Stimulated activated CD8-positive, alpha-beta memory T cell treated with anti-CD3 and anti-CD28 coated beads, Interleukin-12 subunit alpha, Interleukin-12 subunit beta, amount 100 ng/mL, for 24 hours (primary cell): Measurements from ENCODE around the gene DNAJB5.

Experiments
- DNase-seq: peaks from one replicate; pipeline ENCODE4 v3.0.0-alpha.2; 2020; ENCODE audit errors: extremely low read depth

Gene DNAJB5

DNA sequence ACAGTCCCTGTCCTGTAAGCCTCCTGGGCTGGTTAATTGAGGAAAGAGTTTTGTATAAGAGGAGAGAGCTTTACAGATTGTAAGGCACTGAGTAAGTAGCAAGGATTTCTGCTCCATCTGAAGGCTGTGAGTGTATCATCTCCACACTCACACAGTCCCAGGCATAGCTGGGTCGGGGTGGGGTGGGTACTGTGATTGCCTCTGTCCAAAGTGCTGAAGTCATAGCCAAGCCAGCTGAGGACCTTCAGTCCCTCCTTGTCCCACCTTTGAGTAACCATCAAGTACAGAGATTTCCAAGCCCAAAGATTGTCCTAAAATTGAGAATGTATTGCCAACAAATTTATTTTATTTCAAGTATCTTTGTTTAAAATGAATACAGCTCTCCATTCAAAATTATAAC, 5.5 kb upstream of the DNAJB5 start:
- no peak for DNase-seq

DNA sequence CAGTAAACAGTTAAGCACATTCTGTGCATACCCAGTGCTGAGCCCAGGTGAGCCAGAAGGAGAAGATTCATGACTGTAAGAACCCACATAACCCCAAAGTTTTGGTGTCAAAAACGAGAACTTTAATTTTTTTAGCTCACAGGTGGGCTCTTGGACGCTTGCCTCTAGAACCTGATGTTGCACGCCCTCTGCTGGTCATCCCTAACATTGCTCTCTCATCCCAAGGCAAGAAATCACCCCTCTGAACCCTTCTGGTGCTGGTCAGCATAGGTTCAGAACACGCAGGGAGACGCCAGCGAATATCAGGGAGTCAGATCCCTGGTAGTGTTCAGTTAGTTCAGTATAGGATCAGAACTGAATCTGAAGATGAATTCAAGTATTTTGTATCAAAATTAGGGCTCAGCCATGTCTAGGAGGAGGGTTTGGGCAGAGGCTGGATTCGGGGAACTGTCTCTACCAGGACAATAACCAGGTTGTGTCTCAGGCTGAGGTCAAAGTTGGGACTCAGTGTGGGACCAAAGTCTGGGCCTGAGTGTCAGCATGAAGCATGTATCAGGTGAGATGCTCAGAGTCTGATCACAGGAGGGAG, 4.1 kb upstream of the DNAJB5 start:
- no peak for DNase-seq

DNA sequence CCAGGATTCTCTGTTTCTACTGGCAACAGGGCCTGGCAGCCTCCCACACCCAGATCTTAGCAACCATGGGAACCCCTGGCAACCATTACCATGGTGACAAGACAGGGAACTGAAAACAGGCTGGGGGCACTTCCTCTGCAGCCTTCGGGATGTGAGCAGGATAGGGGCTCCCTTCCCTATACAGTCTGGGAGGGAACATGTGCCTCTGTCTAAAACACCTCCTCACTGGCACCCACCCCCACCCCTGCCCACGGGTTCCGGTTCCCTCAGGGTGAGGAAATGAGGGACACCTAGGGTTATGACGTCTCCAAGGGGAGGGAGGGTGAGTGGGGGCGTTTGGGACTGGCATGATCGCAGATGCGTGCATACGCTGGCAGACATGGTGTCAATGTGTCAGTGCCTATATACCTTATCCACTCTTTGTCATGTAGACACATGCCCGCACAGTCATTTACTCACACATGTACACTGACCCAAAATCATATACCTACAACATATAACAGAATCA, 3.0 kb upstream of the DNAJB5 start:
- DNase-seq = no peak

DNA sequence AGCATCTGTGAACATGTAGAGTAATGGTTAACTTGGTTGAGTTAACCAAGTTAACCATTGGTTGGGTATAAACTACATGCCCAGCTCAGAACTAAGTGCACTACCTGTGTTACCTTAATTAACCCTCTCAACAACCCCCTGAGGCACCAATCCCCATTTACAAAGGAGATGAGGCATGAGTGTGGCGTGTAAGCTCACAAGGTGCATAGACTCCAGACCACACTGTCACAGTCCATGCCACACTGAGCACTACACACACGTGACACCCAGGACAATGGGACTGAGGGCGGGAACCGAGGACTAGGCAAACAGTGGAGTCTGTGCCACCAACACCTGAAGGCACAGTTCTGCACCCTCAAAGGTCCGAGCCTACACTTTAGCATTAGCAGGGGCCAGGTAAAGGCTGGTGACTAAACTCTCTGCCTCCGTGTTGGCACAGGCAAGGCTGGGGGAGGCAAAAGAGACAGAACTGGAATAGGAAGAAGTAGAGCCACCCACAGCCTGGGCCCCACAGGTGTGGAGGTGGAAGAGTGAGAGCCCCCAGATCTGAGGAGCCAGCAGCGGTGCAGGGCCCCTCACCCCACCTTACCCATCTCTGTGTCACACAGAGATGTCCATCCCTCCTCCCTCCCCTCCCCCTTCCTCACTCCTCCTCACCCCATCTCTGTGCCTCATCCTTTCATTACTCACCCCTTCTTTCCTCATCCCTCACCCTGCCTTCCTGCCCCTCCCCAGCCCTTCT, 2.2 kb upstream of the DNAJB5 start:
- no peak for DNase-seq

DNA sequence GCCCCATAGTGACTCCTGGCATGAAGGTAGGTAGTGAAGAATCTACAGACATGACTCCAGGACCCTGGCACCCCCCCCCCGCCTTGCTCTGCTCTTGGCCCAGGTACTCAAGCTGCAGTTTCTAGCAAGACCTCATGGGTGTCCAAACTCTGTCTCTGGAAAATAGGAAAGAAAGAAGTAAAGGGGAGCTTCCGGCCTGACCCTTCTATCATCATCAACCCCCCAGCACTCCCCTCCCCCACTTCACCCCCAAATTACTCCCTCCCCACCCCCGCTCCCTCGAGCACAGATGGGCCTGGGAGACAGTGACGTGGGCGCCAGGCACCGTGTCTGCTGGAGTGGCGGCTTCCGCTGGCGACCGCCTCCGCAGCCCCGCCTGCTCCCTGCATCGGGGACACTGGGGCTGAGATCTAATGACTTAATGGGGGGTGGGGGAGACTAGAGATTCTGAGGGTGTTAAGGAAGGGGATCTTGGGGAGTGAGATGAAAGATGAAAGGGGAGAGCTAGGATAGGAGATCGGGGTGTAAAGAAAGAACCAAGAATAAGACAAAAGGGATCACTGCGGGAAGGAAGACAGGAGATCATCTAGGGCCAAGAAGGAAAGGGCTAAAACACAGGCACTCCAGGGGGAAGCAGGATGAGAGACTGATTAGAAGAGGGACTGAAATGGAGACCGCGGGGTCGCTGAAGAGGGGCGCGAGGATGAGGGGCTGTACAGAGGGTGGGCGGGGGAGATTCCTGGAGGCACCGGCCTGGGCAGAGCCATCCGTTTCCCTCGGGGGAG, 1.1 kb upstream of the DNAJB5 start:
- no peak for DNase-seq

DNA sequence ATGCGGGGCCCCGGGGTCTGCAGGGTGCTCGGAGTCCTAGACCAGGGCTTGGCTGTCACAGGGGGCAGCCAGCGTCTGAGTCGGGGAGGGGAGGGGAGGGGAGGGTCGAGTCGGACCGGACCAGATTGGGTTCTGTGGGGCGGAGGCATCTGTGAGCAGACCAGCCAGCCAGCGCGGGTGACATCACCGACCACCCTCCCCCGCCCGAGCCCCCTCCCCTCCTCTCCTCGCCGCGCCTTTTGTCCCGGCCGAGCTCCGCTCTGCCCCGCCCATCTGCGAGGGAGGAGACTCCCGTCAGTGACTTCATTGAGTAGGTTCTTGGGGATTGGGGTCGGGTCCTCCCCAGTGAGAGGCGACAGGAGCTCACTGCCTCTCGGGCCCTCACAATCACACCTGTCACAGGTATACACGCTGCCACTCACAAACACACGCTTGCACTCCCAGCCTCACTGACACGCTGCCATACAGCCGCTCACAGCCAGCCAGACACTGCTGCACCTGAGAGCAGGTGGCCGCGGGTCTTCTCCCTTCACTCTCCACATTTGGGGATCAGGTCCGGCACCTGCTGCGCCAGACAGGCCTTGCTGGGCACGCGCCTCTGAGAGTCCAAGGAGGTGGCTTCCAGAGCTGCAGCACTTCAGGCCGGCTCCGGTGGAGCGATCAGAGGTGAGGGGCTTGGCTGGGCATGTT, 546 bp downstream of the DNAJB5 start:
- no peak for DNase-seq

DNA sequence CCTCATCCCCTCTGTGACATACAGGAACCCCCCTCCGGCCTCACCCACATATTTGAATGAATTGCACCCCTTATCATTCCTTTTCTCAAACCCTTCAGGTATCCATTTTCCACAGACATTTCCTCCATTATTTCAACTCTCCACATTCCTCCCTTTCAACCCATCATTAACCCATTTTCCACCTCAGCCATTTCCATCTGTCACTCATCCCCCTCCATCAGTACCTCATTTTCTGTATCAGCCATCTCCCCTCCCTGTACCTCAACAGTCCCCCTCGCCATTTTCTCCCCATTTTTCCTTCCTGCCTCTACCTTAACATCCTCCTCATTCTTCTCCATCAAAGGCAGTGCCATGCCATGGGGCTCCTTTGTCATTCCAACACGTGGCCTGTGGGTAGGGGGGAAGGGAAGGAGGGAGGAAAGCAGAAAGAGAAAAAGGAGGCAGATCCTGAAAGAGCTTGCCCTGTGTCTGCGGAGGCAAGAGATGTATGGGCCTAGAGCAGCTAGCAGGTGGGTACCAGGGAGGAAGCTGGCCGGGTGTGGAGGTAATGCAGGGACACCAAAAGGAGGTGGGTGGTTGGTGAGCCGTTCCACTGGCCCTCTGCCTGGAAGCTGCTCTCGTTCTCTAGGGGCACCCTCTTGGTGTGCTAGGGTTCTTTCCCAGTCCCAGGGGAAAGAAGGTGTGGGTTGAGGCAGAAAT, 1.5 kb downstream of the DNAJB5 start:
- DNase-seq = no peak

DNA sequence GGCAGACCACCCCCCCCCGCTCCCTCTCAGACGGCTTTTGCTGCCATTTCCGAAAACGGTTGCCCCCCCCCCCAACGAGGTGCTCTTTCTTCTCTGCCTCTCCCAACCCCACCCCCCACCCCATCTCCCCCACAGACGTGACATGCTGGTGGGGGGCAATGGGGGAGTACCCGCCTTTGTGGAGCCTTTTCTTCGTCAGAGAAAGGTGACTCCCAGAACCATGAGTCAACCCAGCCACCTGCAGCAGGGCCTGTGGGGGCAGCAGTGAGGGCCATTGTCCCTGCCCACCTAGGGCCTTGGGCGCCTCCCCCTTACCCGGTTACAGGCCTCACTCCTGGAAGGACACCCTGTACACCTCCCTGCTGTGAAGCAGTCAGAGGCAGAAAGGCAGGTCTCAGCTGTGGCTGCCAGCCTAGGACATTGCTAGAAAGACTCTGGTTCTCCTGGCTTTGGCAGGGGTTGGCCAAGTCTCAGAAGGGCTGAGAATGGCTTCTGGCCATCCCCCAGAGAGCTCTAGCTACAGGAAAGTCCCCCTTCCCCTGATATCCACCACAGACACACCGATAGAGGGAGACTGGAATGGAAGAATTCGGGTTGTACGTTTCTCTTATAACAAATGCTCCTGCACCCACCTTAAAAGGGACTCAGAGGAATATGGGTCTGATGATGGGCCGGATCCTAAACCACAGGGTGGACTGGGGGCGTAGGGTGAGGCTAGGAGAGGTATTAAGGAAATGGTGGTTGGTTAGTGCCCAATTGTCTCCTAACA, 2.2 kb downstream of the DNAJB5 start:
- no peak for DNase-seq

DNA sequence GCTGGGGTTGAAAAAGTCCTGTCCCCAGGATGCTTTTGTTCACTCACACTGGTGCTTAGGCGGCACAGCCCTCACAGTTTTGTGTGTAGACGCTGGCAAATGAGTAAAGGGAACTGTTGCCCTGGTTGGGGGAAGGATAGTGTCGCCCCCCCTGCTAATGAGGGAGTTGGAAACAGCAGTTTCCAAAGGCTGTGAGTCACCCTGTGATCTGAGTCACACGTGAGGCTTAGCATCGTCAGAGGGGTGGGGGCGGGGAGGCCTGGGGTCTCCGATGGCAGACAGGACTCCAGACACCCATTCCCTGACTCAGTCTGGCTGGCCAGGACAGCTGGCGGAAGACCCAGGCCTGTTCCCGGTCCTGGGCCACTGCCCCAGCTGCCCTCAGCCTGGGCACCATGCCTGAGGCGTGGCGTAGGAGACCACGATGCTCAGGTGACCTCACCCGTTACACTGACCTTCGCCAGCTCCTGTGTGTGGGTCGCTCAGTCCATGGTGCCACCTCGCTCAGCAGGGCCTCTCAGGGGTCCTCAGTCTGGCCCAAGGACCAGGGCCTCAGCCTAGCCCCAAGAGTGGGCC, 2.9 kb downstream of the DNAJB5 start:
- DNase-seq = peak; percentile 39

DNA sequence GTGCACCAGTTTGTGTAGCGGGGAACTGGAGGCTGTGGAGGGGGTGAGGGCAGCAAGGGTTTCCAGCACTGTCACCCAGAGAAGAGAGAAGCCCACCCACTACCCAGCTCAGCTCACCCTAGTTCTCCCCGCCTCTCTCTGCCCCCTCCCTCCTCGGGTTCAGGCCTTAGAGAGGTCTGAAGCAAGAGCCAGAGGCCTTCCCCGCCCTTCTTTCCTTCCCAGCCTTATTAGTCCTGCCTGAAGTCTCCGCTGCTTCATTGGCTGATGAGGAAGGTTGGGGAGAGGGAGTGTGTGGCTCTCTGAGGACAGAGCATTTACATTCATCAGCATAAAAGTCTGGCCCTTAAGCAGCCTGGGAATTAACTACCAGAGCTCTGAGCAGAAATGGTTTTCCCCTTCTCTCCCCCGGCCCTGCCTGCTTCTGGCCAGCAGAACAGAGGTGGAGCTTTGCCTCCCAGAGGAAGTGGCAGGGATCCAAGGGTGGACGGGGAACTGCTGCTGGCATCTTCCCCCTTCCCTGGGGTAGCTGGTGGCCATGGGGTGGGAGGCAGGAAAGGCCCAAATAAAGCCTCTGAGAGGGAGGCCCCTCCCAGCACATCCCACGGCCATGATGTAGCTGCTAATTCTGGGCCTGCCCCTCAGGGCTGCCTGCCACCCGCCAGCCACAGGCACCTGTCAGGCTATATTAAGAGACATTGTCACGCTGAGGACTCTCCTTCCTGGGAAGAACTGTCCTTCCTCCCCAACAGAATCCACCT, 4.1 kb downstream of the DNAJB5 start:
- DNase-seq = no peak

DNA sequence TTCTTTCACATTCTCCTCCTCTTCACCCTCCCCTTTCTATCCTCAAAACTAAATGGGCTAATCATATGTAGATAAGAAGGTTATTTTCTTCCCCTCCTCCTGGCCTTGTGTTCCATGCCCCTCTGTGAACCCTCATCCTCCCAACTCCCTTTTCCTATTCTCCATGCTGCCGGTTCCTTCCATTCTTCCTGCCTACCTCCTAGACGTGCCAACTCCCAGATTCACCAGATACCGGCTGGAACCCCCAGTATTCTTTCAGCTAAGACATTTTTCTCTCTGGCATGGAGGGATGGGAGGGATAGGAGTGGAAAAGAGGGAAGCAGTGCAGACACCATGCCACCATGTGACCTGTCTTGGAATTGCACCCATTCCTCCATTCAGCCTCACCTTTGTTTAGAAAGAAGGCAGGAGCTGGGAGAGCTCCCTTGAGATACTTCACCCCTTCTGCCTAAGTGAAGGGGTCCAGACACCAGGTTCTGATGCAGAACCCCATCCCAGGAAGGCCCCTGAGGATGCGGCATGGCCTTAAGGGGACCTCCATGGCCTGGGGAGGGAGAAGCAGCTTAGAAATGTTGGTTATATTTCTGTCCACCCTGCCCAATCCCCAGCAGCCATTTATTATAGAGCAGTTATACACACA, 4.8 kb downstream of the DNAJB5 start:
- DNase-seq = no peak

DNA sequence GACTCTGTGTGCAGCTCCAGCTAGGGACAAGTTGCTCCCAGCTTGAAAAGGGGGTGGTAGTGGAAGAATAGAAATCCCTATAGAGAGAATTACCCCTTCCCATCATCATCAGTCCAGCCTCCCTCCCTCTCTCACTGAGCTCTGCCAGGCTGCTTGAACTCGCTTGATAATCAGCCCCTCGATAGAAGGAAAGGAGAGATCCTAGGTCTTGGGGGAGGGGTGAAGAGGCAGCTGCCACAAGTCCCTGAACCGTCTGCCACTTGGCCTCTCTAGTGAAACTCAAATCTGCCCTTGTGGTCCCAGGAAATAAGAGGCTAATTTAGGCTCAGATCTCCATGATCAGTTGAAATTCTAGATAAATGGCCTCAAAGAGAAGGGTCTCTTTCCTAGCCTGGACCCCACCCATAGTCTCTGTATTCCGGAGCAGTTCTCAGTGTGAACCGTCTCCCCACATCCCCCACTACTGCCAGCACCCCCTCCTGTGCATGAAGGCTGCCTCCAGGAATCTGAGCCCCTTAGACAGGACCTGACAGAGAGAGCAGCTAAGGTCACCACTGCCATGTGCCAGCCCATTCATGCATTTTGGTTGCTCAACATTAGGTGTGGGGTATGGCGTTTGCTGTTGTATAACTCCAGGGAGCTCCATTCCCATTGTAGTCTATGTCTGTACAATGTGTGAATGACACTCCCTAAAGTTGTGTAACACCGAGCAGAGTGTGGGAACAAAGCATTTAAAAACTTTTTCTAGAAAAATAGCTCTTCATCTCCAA, 5.5 kb downstream of the DNAJB5 start:
- DNase-seq = no peak

DNA sequence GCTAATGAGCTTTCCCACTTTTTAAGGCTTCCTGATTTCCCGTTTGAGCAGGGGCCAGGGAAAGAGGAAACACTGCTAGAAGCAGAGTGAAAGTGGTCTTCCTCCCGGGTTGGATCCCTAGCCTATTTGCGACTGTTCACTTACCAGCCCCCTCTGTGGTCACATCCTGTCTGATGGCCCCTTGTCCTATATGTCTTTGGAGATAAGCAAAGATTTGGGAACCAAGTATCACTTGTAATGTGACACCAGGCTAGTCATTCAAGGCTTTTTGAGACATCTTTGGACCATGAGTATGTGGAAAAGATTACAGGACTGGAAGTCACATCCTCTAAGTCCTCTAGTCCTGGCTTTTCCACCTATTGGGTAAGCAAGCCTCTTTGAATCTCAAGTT, 6.1 kb downstream of the DNAJB5 start:
- DNase-seq = no peak

DNA sequence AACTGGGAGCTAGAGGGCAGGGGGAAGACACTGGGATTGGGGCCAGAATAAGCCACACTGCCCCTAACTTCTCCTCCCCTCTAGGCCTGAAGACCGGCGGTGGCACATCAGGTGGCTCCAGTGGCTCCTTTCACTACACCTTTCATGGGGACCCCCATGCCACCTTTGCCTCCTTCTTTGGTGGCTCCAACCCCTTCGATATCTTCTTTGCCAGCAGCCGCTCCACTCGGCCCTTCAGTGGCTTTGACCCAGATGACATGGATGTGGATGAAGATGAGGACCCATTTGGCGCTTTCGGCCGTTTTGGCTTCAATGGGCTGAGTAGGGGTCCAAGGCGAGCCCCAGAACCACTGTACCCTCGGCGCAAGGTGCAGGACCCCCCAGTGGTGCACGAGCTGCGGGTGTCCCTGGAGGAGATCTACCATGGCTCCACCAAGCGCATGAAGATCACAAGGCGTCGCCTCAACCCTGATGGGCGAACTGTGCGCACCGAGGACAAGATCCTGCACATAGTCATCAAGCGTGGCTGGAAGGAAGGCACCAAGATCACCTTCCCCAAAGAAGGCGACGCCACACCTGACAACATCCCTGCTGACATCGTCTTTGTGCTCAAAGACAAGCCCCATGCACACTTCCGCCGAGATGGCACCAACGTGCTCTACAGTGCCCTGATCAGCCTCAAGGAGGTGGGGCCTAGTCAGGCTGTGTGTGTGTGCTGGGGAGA, 6.8 kb downstream of the DNAJB5 start:
- DNase-seq = no peak

DNA sequence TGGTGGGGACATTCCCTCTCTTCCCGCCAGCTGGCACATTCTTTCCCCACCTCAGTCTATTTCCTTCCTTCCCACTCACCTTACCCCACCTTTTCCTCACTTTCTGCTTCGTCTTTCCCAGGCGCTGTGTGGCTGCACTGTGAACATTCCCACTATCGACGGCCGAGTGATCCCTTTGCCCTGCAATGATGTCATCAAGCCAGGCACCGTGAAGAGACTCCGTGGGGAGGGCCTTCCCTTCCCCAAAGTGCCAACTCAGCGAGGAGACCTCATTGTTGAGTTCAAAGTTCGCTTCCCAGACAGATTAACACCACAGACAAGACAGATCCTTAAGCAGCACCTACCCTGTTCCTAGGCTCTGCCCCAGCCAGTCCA, 7.3 kb downstream of the DNAJB5 start:
- no peak for DNase-seq

DNA sequence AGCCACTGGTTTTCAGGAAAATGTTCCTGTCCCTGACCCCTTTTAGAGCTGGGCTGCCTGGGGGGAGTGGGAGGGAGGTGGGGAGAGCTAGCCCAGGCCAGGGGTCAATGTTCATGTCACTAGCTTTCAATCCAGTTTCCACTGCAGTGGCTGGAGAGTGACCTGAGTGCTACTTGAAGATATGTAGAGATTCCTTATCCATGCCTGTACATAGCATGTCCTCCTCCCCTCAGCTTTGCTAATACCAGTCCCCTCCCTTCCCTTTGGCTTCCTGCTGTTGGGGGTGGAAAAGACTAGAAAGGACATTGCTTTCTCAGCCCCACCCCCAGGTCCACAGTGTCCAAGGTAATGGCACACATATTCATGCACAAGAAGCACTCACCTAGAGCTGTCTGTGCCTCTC, 7.8 kb downstream of the DNAJB5 start:
- no peak for DNase-seq

DNA sequence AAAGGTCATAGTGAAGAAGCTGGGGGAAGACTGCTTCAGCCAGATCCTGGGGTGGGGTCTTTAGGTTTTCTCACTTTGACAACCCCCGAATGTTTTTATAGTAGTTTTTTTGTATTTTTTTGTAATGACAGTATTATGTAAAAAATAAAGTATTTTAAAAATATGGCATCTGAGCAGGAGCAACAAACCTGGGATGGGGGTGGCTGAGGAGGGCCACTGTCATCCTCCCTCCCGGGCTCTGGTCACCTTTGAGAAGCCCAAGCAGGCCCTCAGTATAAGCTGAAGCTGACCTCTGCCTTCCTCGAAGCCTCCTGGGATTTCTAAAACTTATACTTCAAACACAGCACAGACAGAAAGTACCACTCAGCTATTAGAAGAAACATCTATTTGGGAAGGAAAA, 8.7 kb downstream of the DNAJB5 start:
- DNase-seq = no peak

DNA sequence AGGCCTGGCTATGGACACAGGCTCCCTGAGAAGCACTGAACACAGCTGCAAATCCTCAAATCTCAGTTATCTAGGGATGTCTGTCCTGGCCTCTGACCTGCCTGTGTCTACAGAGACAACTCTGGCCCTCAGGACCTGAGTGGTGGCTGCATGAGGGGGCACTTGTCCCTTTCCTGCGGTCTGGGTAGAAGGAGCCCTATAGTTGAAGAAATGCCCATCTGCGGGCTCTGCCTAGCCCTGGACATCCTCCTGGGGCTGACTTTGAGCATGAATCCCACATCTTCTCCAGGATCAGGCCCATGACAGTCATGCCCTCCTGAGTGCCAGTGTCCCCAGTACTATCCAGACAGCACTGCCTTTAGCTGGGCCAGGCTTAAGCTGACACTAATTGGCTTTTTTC, 10.0 kb downstream of the DNAJB5 start:
- no peak for DNase-seq
